DLD1 (cell line): ENCODE data around the gene DPCD.

Experiments used
- in situ Hi-C: cut with HindIII; loops from 2 replicates; pipeline ENCODE4 v1.10.0; 2017; ENCODE audit warnings: low sequenced_read_pairs

DPCD gene

DNA sequence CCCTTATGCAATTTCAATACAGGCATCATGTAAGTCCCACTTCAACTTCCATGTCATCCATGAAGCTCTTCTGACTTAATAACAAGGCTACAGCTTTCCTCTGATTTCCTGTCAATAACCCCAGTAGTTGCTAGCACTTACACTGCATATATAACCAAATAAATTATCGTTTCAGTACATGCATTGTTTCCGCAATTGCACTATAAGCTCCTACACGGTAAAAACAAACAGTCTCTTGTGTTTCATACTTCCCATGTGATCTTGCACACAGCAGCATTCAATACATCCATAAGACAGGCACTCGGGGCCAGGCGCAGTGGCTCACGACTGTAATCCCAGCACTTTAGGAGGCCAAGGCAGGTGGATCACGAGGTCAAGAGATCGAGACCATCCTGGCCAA, 65.4 kb downstream of the DPCD start:
- in situ Hi-C loops, result no loop called here

DNA sequence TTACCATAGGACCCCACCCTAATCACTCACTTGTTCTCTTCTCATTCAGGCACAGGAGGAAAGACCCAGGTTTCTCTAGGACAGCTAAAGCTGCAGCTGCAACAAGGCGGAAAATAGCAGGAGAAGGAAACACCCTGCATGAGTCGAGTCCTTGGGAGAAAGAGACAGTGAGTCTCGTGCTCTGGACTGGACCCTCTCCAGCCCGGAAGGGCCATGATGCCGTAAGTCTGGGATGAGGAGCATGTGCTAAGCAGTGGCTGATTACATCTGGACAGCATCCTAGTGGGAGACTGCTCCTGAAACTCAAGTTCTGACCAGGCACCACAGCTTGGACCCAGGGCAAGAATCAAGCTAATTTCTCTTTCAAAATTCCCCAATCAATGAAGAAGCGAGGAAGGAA, 67.4 kb downstream of the DPCD start:
- in situ Hi-C loops, result no loop called here

GRCh38 chr10:101656890-101657289, 68.8 kb downstream of the DPCD start:
- in situ Hi-C loops, result no loop called here

DNA sequence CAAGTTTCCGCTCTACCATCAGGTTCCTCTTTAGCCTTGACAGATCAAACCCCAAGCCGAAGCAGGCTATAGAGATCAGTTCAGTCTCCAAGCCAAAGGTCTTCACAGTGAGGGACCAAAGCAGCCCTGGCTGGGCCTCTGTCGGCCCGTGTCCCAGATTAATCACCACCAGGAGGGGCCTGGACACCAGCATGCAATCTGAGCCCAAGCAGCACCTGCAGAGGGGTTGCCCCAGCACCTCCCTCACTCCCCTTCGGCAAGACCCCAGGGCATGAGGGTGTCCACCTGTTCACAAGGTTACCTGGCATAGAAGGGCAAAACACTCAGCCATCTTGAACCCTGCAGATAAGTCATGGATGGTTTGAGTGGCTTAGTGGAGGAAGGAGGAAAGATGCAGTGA, 70.9 kb downstream of the DPCD start:
- in situ Hi-C loops, result no loop called here
